Sigmoid colon (tissue), 7 donors: ENCODE data around the gene KIF26B. TPM values are rescaled to one million over a fixed set of nuclear protein-coding genes. Genes with fewer than 3 reads are reported as not detected.

Experiments
- DNase-seq: peaks from one replicate; pipeline ENCODE4 v3.0.0-alpha.2; 2019
- H3K27ac ChIP-seq, 4 donors: fragments of 200-600 bp; sonication (generic); one replicate each; pipeline ENCODE4 v1.5.1; 2016 to 2019; ENCODE audit warnings: mild to moderate bottlenecking in 1 of 4
- H3K27me3 ChIP-seq, 3 donors: fragments of 200-600 bp; sonication (generic); one replicate each; pipeline ENCODE4 v1.5.1; 2019; ENCODE audit warnings: mild to moderate bottlenecking in 1 of 3
- H3K36me3 ChIP-seq, 4 donors: fragments of 200-600 bp; sonication (generic); one replicate each; pipeline ENCODE4 v1.5.1; 2016 to 2019
- H3K4me1 ChIP-seq, 4 donors: fragments of 200-600 bp; sonication (generic); one replicate each; pipeline ENCODE4 v1.5.1; 2017 to 2019
- H3K4me3 ChIP-seq, 4 donors: fragments of 200-600 bp; sonication (generic); one replicate each; pipeline ENCODE4 v1.5.1; 2017 to 2019; ENCODE audit warnings: mild to moderate bottlenecking in 2 of 4, moderate library complexity in 1 of 4
- H3K9me3 ChIP-seq, 4 donors: fragments of 200-600 bp in 3 of 4; sonication (generic) in 3 of 4; one replicate each; pipeline versions ENCODE4 v1.5.1 to v1.6.1; 2013 to 2019
- CTCF ChIP-seq, 4 experiments: fragments of 450-650 bp in 3 of 4; fragments of 200-600 bp in 1 of 4; IDR thresholded peaks; one replicate each; pipeline ENCODE4 v1.5.1; 2016 to 2019; ENCODE audit warnings: antibody characterized with exemption in 4 of 4, mild to moderate bottlenecking in 3 of 4, moderate library complexity in 2 of 4
- EP300 ChIP-seq, 4 donors: sonication (generic); formaldehyde crosslinking; IDR thresholded peaks; one replicate each; pipeline ENCODE4 v1.6.1; 2017; ENCODE audit warnings: antibody characterized with exemption in 4 of 4
- POLR2A ChIP-seq, 2 donors: fragments of 450-650 bp; IDR thresholded peaks; one replicate each; pipeline ENCODE4 v1.6.1; 2016; ENCODE audit warnings: antibody characterized with exemption in 2 of 2, mild to moderate bottlenecking in 2 of 2, moderate library complexity in 2 of 2
- POLR2AphosphoS5 ChIP-seq, 4 donors: sonication (generic); formaldehyde crosslinking; IDR thresholded peaks; one replicate each; pipeline ENCODE4 v1.6.1; 2017; ENCODE audit warnings: antibody characterized with exemption in 4 of 4
- WGBS, 2 donors: extraction: QIAGEN DNeasy Blood & Tissue Kit; methylation state at CpG; one replicate each; pipeline ENCODE4 v1.1.7; 2013; 5-methylcytosine and 5-hydroxymethylcytosine counted together
- intact Hi-C: fragments of 100-400 bp; cut with DNase I; formaldehyde crosslinking; loops from one replicate; pipeline ENCODE4 v1.15.1; 2023
- polyA plus RNA-seq, 3 donors: library from polyadenylated mRNA; stranded (reverse); fragments of 200-250 nt; gene quantifications; one replicate each; pipeline ENCODE4 v1.2.3, GENCODE V29; 2013
- total RNA-seq, 4 donors: library from RNA; depleted of rRNA; stranded (reverse); fragments of >200 nt; gene quantifications; one replicate each; pipeline ENCODE4 v1.1.0, GENCODE V29; 2016
- donor health status: healthy with polysubstance abuse.
- donor health status: Bipolar disorder and iron deficiency.
- donor health status: healthy.

KIF26B gene
- total and polyA plus RNA-seq, 7 donors = under 0.01 to 5.5 (median 1.4) TPM; not detected in 1

- intact Hi-C loops = no loop called here
- no peak for DNase-seq
- H3K4me1 ChIP-seq = peaks cover 0 to 4% (median 0%) of the 10 kb centered on the region in 4 donors
These were observed 329.4 kb downstream of the KIF26B start for GRCh38 chr1:245484176-245484575.

GRCh38 chr1:245485996-245486395, 331.2 kb downstream of the KIF26B start:
- TF ChIP-seq CTCF (IDR thresholded peaks at IDR 0.05) (no peak), POLR2AphosphoS5 (IDR thresholded peaks at IDR 0.05) (no peak), POLR2A (IDR thresholded peaks at IDR 0.05) (no peak), EP300 (IDR thresholded peaks at IDR 0.05) (no peak)
- intact Hi-C loops = no loop called here
- WGBS, 2 donors = 63 to 68% methylated on average over 3 of the region's 3 CpGs
- Histone ChIP-seq H3K27ac (no peak overlapping the region), H3K36me3 (no peaks in the 10 kb centered on the region), H3K27me3 (no peaks in the 10 kb centered on the region), H3K4me1 (no peaks in the 10 kb centered on the region), H3K4me3 (no peak overlapping the region), H3K9me3 (no peaks in the 10 kb centered on the region)
- no peak for DNase-seq

More at GRCh38 chr1:245484176-245484575, 329.4 kb downstream of the KIF26B start:
- no peak overlapping the region for H3K27ac ChIP-seq
- no peak overlapping the region for H3K4me3 ChIP-seq
- H3K9me3 ChIP-seq = no peaks in the 10 kb centered on the region
- no peaks in the 10 kb centered on the region for H3K36me3 ChIP-seq
- WGBS, 2 donors = 49% methylated on average over 2 of the region's 2 CpGs
- H3K27me3 ChIP-seq = no peaks in the 10 kb centered on the region
- TF ChIP-seq POLR2AphosphoS5 (IDR thresholded peaks at IDR 0.05) = no peak
- TF ChIP-seq EP300 (IDR thresholded peaks at IDR 0.05) = no peak
- TF ChIP-seq POLR2A (IDR thresholded peaks at IDR 0.05) = no peak
- TF ChIP-seq CTCF (IDR thresholded peaks at IDR 0.05) = no peak

- intact Hi-C loops = no loop called here
These were observed 332.1 kb downstream of the KIF26B start for GRCh38 chr1:245486775-245487470.

GRCh38 chr1:245488346-245489129, 333.8 kb downstream of the KIF26B start:
- 79 to 85% methylated on average over 14 of the region's 14 CpGs for WGBS, 2 donors

More at GRCh38 chr1:245486775-245487470, 332.1 kb downstream of the KIF26B start:
- no peak overlapping the region for H3K27ac ChIP-seq
- TF ChIP-seq CTCF (IDR thresholded peaks at IDR 0.05) (no peak), POLR2AphosphoS5 (IDR thresholded peaks at IDR 0.05) (no peak), POLR2A (IDR thresholded peaks at IDR 0.05) (no peak), EP300 (IDR thresholded peaks at IDR 0.05) (no peak)
- H3K4me3 ChIP-seq = no peak overlapping the region
- no peaks in the 10 kb centered on the region for H3K27me3 ChIP-seq
- H3K36me3 ChIP-seq = no peaks in the 10 kb centered on the region
- no peaks in the 10 kb centered on the region for H3K9me3 ChIP-seq
- DNase-seq = no peak
- 80 to 86% methylated on average over 8 of the region's 8 CpGs for WGBS, 2 donors
- no peaks in the 10 kb centered on the region for H3K4me1 ChIP-seq

More at GRCh38 chr1:245488346-245489129, 333.8 kb downstream of the KIF26B start:
- Histone ChIP-seq H3K9me3 (no peaks in the 10 kb centered on the region), H3K4me1 (no peaks in the 10 kb centered on the region), H3K27me3 (no peaks in the 10 kb centered on the region), H3K4me3 (no peak overlapping the region), H3K36me3 (no peaks in the 10 kb centered on the region), H3K27ac (no peak overlapping the region)
- intact Hi-C loops = no loop called here
- no peak for DNase-seq
- no peak for TF ChIP-seq POLR2A (IDR thresholded peaks at IDR 0.05)
- TF ChIP-seq EP300 (IDR thresholded peaks at IDR 0.05) = no peak
- no peak for TF ChIP-seq CTCF (IDR thresholded peaks at IDR 0.05)
- no peak for TF ChIP-seq POLR2AphosphoS5 (IDR thresholded peaks at IDR 0.05)
